Panc1 (cell line): Measurements from ENCODE around the gene LSMEM2. TPM values are rescaled to one million over a fixed set of nuclear protein-coding genes. Genes with fewer than 3 reads are reported as not detected.

Source experiments
- ATAC-seq: fragments of 200-7000 bp; cut with Tn5 transposase; 2 replicates; pipeline ENCODE4 v1.9.1; 2020; ENCODE audit warnings: mild to moderate bottlenecking, moderate library complexity
- BruUV-seq: library from RNA; stranded (reverse); fragments of 400-500 nt; replicated peaks from 2 replicates; lab custom pipeline; 2021; lab: Mats Ljungman, UMichigan
- CTCF ChIA-PET: fragments of 300-600 bp; sonication (Branson Sonifier 250); formaldehyde crosslinking; loops from one replicate; lab custom pipeline; 2022; ENCODE audit warnings: antibody characterized with exemption; lab: Charles Lee
- POLR2A ChIA-PET: fragments of 300-600 bp; sonication (Branson Sonifier 250); formaldehyde crosslinking; loops from one replicate; lab custom pipeline; 2022; ENCODE audit warnings: antibody characterized with exemption; lab: Charles Lee
- DNase-seq: peaks from one replicate; pipeline ENCODE4 v3.0.0-alpha.2; 2010; ENCODE audit warnings: low read depth, low spot score
- H3K27ac ChIP-seq: 2 replicates; pipeline ENCODE4 v1.5.1; 2011; ENCODE audit warnings: mild to moderate bottlenecking, low read length, inconsistent platforms
- H3K27me3 ChIP-seq: fragments of 200-500 bp; sonication (Bioruptor generic); 2 replicates; pipeline ENCODE4 v1.6.0; 2014; ENCODE audit warnings: low read length, inconsistent platforms; ENCODE audit not compliant: control insufficient read depth, insufficient read depth
- H3K36me3 ChIP-seq: fragments of 200-500 bp; sonication (Bioruptor generic); 2 replicates; pipeline ENCODE4 v1.5.1; 2014; ENCODE audit warnings: inconsistent platforms, mild to moderate bottlenecking, low read length, moderate library complexity; ENCODE audit not compliant: control insufficient read depth, insufficient read depth
- H3K4me1 ChIP-seq: 2 replicates; pipeline ENCODE4 v1.5.1; 2011; ENCODE audit warnings: inconsistent platforms, mild to moderate bottlenecking, low read length, moderate library complexity; ENCODE audit not compliant: control insufficient read depth, insufficient read depth
- H3K4me3 ChIP-seq, 2 experiments: 2 replicates each; pipeline ENCODE4 v1.5.1; 2011 to 2012; ENCODE audit warnings: low read depth in 2 of 2, low read length in 2 of 2, mild to moderate bottlenecking in 2 of 2, inconsistent platforms in 1 of 2, moderate library complexity in 1 of 2
- H3K9me3 ChIP-seq: fragments of 200-500 bp; sonication (Bioruptor generic); 2 replicates; pipeline ENCODE4 v1.5.1; 2014; ENCODE audit warnings: low read depth, mild to moderate bottlenecking, inconsistent platforms, low read length, moderate library complexity; ENCODE audit not compliant: control insufficient read depth, insufficient read depth
- POLR2AphosphoS5 ChIP-seq: IDR thresholded peaks from 2 replicates; pipeline ENCODE4 v1.6.1; 2012; ENCODE audit warnings: mild to moderate bottlenecking, low read depth, low read length, moderate library complexity
- TCF7L2 ChIP-seq: IDR thresholded peaks from 2 replicates; pipeline ENCODE4 v1.6.1; 2011; ENCODE audit warnings: mild to moderate bottlenecking, low read depth, low read length, inconsistent platforms
- in situ Hi-C: cut with HindIII; loops from 2 replicates; pipeline ENCODE4 v1.10.0; 2016; ENCODE audit warnings: low sequenced_read_pairs, low pct_unique_long_range_greater_than_20kb
- intact Hi-C: fragments of 100-400 bp; cut with micrococcal nuclease; formaldehyde crosslinking; loops from one replicate; pipeline ENCODE4 v1.10.0; 2022; ENCODE audit not compliant: unreplicated experiment
- total RNA-seq: library from RNA; stranded (reverse); gene quantifications from one replicate; pipeline ENCODE4 v1.2.1, GENCODE V29; 2021; ENCODE audit not compliant: unreplicated experiment
- TF ChIP-seq, protein P1 (sequence below): fragments of 450-650 bp; IDR thresholded peaks from 2 replicates; pipeline ENCODE4 v1.5.1; 2017; ENCODE audit warnings: mild to moderate bottlenecking
- TF ChIP-seq, protein P2 (sequence below), 2 experiments: IDR thresholded peaks; 2 replicates each; pipeline ENCODE4 v1.6.1; 2011 to 2012; ENCODE audit warnings: low read depth in 2 of 2, control low read depth in 1 of 2, low read length in 1 of 2, mild to moderate bottlenecking in 1 of 2, moderate library complexity in 1 of 2; ENCODE audit not compliant: insufficient read depth in 1 of 2

The LSMEM2 gene
- total RNA-seq, 1 experiment from 2014 or later: not detected

- ATAC-seq (0 out of 2 replicates have a peak, but pooled peaks have one; percentile 24), DNase-seq (no peak)
- Histone ChIP-seq H3K36me3 (no peaks in the 10 kb centered on the region), H3K9me3 (no peaks in the 10 kb centered on the region), H3K27ac (no peak overlapping the region), H3K4me3 (no peak overlapping the region), H3K27me3 (no peaks in the 10 kb centered on the region), H3K4me1 (peaks cover 9% of the 10 kb centered on the region)
- in situ Hi-C loops (no loop called here), intact Hi-C loops (no loop called here)
- CTCF ChIA-PET: interaction anchor here (0.5 to 0.6 kb wide), 2 partner anchors 14 to 1219 kb away, joined by 4 to 7 read pairs; no protein-coding TSS in a partner anchor
- POLR2A ChIA-PET: no interaction called here
- no peak for TF ChIP-seq POLR2AphosphoS5
- TF ChIP-seq, protein P1, sequence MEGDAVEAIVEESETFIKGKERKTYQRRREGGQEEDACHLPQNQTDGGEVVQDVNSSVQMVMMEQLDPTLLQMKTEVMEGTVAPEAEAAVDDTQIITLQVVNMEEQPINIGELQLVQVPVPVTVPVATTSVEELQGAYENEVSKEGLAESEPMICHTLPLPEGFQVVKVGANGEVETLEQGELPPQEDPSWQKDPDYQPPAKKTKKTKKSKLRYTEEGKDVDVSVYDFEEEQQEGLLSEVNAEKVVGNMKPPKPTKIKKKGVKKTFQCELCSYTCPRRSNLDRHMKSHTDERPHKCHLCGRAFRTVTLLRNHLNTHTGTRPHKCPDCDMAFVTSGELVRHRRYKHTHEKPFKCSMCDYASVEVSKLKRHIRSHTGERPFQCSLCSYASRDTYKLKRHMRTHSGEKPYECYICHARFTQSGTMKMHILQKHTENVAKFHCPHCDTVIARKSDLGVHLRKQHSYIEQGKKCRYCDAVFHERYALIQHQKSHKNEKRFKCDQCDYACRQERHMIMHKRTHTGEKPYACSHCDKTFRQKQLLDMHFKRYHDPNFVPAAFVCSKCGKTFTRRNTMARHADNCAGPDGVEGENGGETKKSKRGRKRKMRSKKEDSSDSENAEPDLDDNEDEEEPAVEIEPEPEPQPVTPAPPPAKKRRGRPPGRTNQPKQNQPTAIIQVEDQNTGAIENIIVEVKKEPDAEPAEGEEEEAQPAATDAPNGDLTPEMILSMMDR: peak; percentile 29
- BruUV-seq: no TSS peak
Observed at GRCh38 chr3:50256978-50257890, 21.7 kb upstream of the LSMEM2 start.

DNA sequence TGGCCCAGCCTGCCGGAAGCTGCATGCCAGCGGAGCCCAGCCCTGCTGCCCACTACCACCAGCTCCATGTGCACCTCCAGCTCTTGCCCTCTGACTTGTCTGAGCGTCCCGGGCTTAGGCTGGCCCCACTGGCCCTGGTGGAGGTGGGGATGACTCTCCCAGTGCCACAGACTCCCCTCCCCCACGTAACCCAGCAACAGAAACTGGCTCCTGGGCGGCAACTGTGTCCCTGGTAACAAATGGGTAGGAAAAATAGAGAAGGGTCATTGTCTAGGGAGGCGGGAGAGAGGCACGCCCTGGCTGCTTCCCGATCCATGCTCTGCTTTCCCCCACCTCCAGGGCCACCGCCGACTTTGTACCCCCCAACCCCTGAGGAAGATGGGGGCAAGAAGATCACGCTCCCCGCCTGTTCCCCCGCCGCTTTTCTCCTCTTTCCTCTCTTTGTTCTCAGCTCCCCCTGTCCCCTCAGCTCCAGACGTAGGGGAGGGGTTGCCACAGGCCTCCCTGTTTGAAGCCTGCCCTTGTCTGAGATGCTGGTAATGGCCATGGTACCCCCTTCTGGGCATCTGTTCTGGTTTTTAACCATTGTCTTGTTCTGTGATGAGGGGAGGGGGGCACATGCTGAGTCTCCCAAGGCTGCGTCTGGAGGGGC is 20.7 kb upstream of the LSMEM2 start:
- Histone ChIP-seq H3K27ac (no peak overlapping the region), H3K4me1 (peaks cover 9% of the 10 kb centered on the region), H3K4me3 (no peak overlapping the region), H3K27me3 (no peaks in the 10 kb centered on the region), H3K9me3 (no peaks in the 10 kb centered on the region), H3K36me3 (no peaks in the 10 kb centered on the region)
- ATAC-seq (no peak), DNase-seq (no peak)
- in situ Hi-C loops: no loop called here
- ChIA-PET CTCF (no interaction called here), POLR2A (no interaction called here)
- no TSS peak for BruUV-seq
- no peak for TF ChIP-seq TCF7L2
- TF ChIP-seq, protein P2, sequence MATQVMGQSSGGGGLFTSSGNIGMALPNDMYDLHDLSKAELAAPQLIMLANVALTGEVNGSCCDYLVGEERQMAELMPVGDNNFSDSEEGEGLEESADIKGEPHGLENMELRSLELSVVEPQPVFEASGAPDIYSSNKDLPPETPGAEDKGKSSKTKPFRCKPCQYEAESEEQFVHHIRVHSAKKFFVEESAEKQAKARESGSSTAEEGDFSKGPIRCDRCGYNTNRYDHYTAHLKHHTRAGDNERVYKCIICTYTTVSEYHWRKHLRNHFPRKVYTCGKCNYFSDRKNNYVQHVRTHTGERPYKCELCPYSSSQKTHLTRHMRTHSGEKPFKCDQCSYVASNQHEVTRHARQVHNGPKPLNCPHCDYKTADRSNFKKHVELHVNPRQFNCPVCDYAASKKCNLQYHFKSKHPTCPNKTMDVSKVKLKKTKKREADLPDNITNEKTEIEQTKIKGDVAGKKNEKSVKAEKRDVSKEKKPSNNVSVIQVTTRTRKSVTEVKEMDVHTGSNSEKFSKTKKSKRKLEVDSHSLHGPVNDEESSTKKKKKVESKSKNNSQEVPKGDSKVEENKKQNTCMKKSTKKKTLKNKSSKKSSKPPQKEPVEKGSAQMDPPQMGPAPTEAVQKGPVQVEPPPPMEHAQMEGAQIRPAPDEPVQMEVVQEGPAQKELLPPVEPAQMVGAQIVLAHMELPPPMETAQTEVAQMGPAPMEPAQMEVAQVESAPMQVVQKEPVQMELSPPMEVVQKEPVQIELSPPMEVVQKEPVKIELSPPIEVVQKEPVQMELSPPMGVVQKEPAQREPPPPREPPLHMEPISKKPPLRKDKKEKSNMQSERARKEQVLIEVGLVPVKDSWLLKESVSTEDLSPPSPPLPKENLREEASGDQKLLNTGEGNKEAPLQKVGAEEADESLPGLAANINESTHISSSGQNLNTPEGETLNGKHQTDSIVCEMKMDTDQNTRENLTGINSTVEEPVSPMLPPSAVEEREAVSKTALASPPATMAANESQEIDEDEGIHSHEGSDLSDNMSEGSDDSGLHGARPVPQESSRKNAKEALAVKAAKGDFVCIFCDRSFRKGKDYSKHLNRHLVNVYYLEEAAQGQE (IDR thresholded peaks at IDR 0.05; ENCODE audit: insufficient read depth in 1 of 2, low read depth in 2 of 2, low read length in 1 of 2): no peak
- intact Hi-C loops: no loop called here

GRCh38 chr3:50258979-50259378 is 19.9 kb upstream of the LSMEM2 start:
- in situ Hi-C loops (no loop called here), intact Hi-C loops (no loop called here)
- Histone ChIP-seq H3K27me3 (no peaks in the 10 kb centered on the region), H3K27ac (no peak overlapping the region), H3K9me3 (no peaks in the 10 kb centered on the region), H3K4me1 (peaks cover 9% of the 10 kb centered on the region), H3K4me3 (no peak overlapping the region), H3K36me3 (no peaks in the 10 kb centered on the region)
- TF ChIP-seq, protein P2 (IDR thresholded peaks at IDR 0.05; ENCODE audit: insufficient read depth in 1 of 2, low read depth in 2 of 2, low read length in 1 of 2): no peak
- BruUV-seq: no TSS peak
- ATAC-seq (no peak), DNase-seq (no peak)
- ChIA-PET CTCF (no interaction called here), POLR2A (no interaction called here)
